HCT116 (cell line): ENCODE data around the gene LIN7C. TPM values are rescaled to one million over a fixed set of nuclear protein-coding genes. Genes with fewer than 3 reads are reported as not detected.
"Not testable (repeated sequence)": the region's sequence is repeated elsewhere in the genome, so short reads cannot be mapped to it uniquely, and the experiment has no call there.

Experiments
- ATAC-seq: fragments of 200-7000 bp; cut with Tn5 transposase; 2 replicates; pipeline ENCODE4 v1.9.1; 2020; ENCODE audit warnings: mild to moderate bottlenecking, moderate library complexity
- BruUV-seq: library from RNA; stranded (reverse); fragments of 400-500 nt; replicated peaks from 2 replicates; lab custom pipeline; 2021; lab: Mats Ljungman, UMichigan
- CTCF ChIA-PET: fragments of 300-600 bp; sonication (Branson Sonifier 250); formaldehyde crosslinking; loops from one replicate; lab custom pipeline; 2021; ENCODE audit warnings: antibody characterized with exemption; lab: Charles Lee
- POLR2A ChIA-PET: fragments of 300-600, 350-600 bp; sonication (Branson Sonifier 250); formaldehyde crosslinking; loops from one replicate; lab custom pipeline; 2021; ENCODE audit warnings: antibody characterized with exemption; lab: Charles Lee
- RAD21 ChIA-PET, 2 experiments: fragments of 300-600 bp; sonication (Branson Sonifier 250); formaldehyde crosslinking; loops; one replicate each; lab custom pipeline; 2023; ENCODE audit warnings: low total read pairs in 2 of 2; ENCODE audit not compliant: uncharacterized antibody in 2 of 2, unreplicated experiment in 2 of 2, low non-redundant PET in 1 of 2; lab: Charles Lee
- DNase-seq: peaks from one replicate; pipeline ENCODE4 v3.0.0-alpha.2; 2010; ENCODE audit warnings: low read depth, low spot score
- H2AFZ ChIP-seq: fragments of 200-600 bp; shearing (Covaris generic), sonication (generic); 2 replicates; pipeline ENCODE4 v1.6.1; 2017; ENCODE audit warnings: low read depth, mixed run types, mixed read lengths, antibody characterized with exemption, low read length; ENCODE audit not compliant: poor library complexity, severe bottlenecking
- H3K27ac ChIP-seq: 2 replicates; pipeline ENCODE4 v1.5.1; 2012; ENCODE audit warnings: low read depth, low read length
- H3K27me3 ChIP-seq: fragments of 200-600 bp; sonication (generic); 2 replicates; pipeline ENCODE4 v1.6.1; 2016; ENCODE audit warnings: mixed run types, low read length, mixed read lengths; ENCODE audit not compliant: insufficient read depth
- H3K36me3 ChIP-seq, 2 experiments: fragments of 200-500 bp in 1 of 2; fragments of 200-600 bp in 1 of 2; sonication (Bioruptor generic) in 1 of 2; sonication (generic) in 1 of 2; 2 replicates each; pipeline versions ENCODE4 v1.5.1 to v1.6.1; 2014 to 2016; ENCODE audit warnings: low read length in 2 of 2, inconsistent platforms in 1 of 2, mixed read lengths in 1 of 2, mixed run types in 1 of 2; ENCODE audit not compliant: insufficient read depth in 2 of 2, control insufficient read depth in 1 of 2
- H3K4me1 ChIP-seq, 2 experiments: fragments of 200-600 bp in 1 of 2; sonication (generic) in 1 of 2; 2 replicates each; pipeline versions ENCODE4 v1.5.1 to v1.6.1; 2012 to 2017; ENCODE audit warnings: low read length in 2 of 2, inconsistent platforms in 1 of 2, mild to moderate bottlenecking in 1 of 2, mixed read lengths in 1 of 2, mixed run types in 1 of 2, moderate library complexity in 1 of 2; ENCODE audit not compliant: insufficient read depth in 2 of 2, control insufficient read depth in 1 of 2
- H3K4me2 ChIP-seq: fragments of 200-600 bp; sonication (generic); 2 replicates; pipeline ENCODE4 v1.6.1; 2017; ENCODE audit warnings: mixed run types, low read length, mixed read lengths
- H3K4me3 ChIP-seq, 2 experiments: fragments of 200-600 bp in 1 of 2; sonication (generic) in 1 of 2; replicated peaks in 1 of 2; 2 replicates each; pipeline ENCODE4 v1.5.1; 2011 to 2016; ENCODE audit warnings: low read length in 2 of 2, control low read depth in 1 of 2, low read depth in 1 of 2, mild to moderate bottlenecking in 1 of 2, mixed read lengths in 1 of 2, mixed run types in 1 of 2
- H3K79me2 ChIP-seq: fragments of 200-600 bp; sonication (generic); 2 replicates; pipeline ENCODE4 v1.6.1; 2017; ENCODE audit warnings: mild to moderate bottlenecking, mixed run types, low read length, moderate library complexity, mixed read lengths; ENCODE audit not compliant: insufficient read depth
- H3K9ac ChIP-seq: fragments of 200-600 bp; sonication (generic); 2 replicates; pipeline ENCODE4 v1.6.1; 2016; ENCODE audit warnings: low read length, mixed read lengths
- H3K9me2 ChIP-seq: fragments of 200-600 bp; sonication (generic), shearing (Covaris generic); 2 replicates; pipeline ENCODE4 v1.6.1; 2017; ENCODE audit warnings: mixed run types, mild to moderate bottlenecking, moderate library complexity; ENCODE audit not compliant: insufficient read depth
- H3K9me3 ChIP-seq, 2 experiments: fragments of 200-500 bp in 1 of 2; fragments of 200-600 bp in 1 of 2; sonication (Bioruptor generic) in 1 of 2; sonication (generic) in 1 of 2; 2 replicates each; pipeline ENCODE4 v1.6.1; 2014 to 2017; ENCODE audit warnings: low read length in 2 of 2, mixed read lengths in 2 of 2, inconsistent platforms in 1 of 2, low read depth in 1 of 2, mild to moderate bottlenecking in 1 of 2, mixed run types in 1 of 2, moderate library complexity in 1 of 2; ENCODE audit not compliant: control insufficient read depth in 1 of 2, insufficient read depth in 1 of 2
- H4K20me1 ChIP-seq: fragments of 200-600 bp; sonication (generic), shearing (Covaris generic); 2 replicates; pipeline ENCODE4 v1.6.1; 2017; ENCODE audit warnings: mixed run types, mild to moderate bottlenecking, moderate library complexity; ENCODE audit not compliant: insufficient read depth
- CEBPB ChIP-seq: IDR thresholded peaks from 2 replicates; pipeline ENCODE4 v1.6.1; 2012; ENCODE audit warnings: low read depth
- EGR1 ChIP-seq: IDR thresholded peaks from 2 replicates; pipeline ENCODE4 v1.6.1; 2012; ENCODE audit warnings: low read depth
- ELF1 ChIP-seq: IDR thresholded peaks from 2 replicates; pipeline ENCODE4 v1.6.1; 2012; ENCODE audit warnings: low read depth, borderline replicate concordance
- MAX ChIP-seq: IDR thresholded peaks from 2 replicates; pipeline ENCODE4 v1.6.1; 2012
- REST ChIP-seq: IDR thresholded peaks from 2 replicates; pipeline ENCODE4 v1.6.1; 2012; ENCODE audit warnings: low read depth
- YY1 ChIP-seq: IDR thresholded peaks from 2 replicates; pipeline ENCODE4 v1.6.1; 2011; ENCODE audit warnings: low read length, low read depth, moderate library complexity, mild to moderate bottlenecking; ENCODE audit not compliant: insufficient replicate concordance; ENCODE audit errors: extremely low read depth
- ZNF274 ChIP-seq: fragments of 200-500 bp; sonication (Bioruptor generic); IDR thresholded peaks from 2 replicates; pipeline ENCODE4 v1.6.1; 2014; ENCODE audit warnings: mild to moderate bottlenecking, low read depth, low read length, inconsistent platforms
- intact Hi-C: fragments of 100-400 bp; cut with micrococcal nuclease; formaldehyde crosslinking; loops from 2 replicates; pipeline ENCODE4 v1.10.0; 2022
- total RNA-seq: library from RNA; stranded (reverse); gene quantifications from one replicate; pipeline ENCODE4 v1.2.1, GENCODE V29; 2021; ENCODE audit not compliant: unreplicated experiment

Gene LIN7C
- total RNA-seq, 1 experiment from 2014 or later: 48.2 TPM

GRCh38 chr11:27518518-27518917 lies 11.9 kb upstream of the LIN7C start:
- POLR2A ChIA-PET: no interaction called here
- no peaks in the 10 kb centered on the region for H4K20me1 ChIP-seq
- RAD21 ChIA-PET: no interaction called here

GRCh38 chr11:27517490-27517889 lies 10.9 kb upstream of the LIN7C start:
- H3K4me1 ChIP-seq, H3K9ac ChIP-seq, H3K4me2 ChIP-seq, H3K27me3 ChIP-seq, H3K9me3 ChIP-seq, POLR2A ChIA-PET, DNase-seq, RAD21 ChIA-PET, ATAC-seq, CTCF ChIA-PET, H2AFZ ChIP-seq, H4K20me1 ChIP-seq, H3K4me3 ChIP-seq, BruUV-seq, intact Hi-C loops, H3K27ac ChIP-seq, H3K9me2 ChIP-seq, H3K79me2 ChIP-seq, H3K36me3 ChIP-seq: not testable (repeated sequence)

More at GRCh38 chr11:27518518-27518917, 11.9 kb upstream of the LIN7C start:
- Histone ChIP-seq H3K36me3 (no peaks in the 10 kb centered on the region), H3K79me2 (no peaks in the 10 kb centered on the region), H3K4me1 (peaks cover 0 to 2% of the 10 kb centered on the region in 2 experiments; a peak in 3 of 4 replicates), H3K9me2 (no peaks in the 10 kb centered on the region; the same call in 1 of the 2 replicates), H3K27ac (no peak overlapping the region), H2AFZ (no peak overlapping the region), H3K9ac (no peak overlapping the region), H3K4me3 (no peak overlapping the region), H3K4me2 (no peak overlapping the region), H3K9me3 (no peaks in the 10 kb centered on the region), H3K27me3 (no peaks in the 10 kb centered on the region)
- DNase-seq (no peak), ATAC-seq (no peak)
- TF ChIP-seq YY1 (no peak), ELF1 (no peak), MAX (no peak), ZNF274 (no peak), REST (no peak), EGR1 (no peak), CEBPB (no peak)
- intact Hi-C loops: no loop called here
- BruUV-seq: no TSS peak
- CTCF ChIA-PET: no interaction called here
